ENCODE results near the gene PKNOX2. TPM values are rescaled to one million over a fixed set of nuclear protein-coding genes. Genes with fewer than 3 reads are reported as not detected.

PKNOX2 gene
- total and polyA plus RNA-seq, 10 donors = 0.80 to 8.9 (median 3.5) TPM

- intact Hi-C loops (cut with DNase I; ENCODE audit: low total_unique reads) = no loop called here
- Histone ChIP-seq H3K36me3 (no peaks in the 10 kb centered on the region), H3K4me1 (no peaks in the 10 kb centered on the region), H3K4me3 (no peak overlapping the region), H3K27ac (no peak overlapping the region), H3K27me3 (replicated peaks in 1 of 7) (peaks cover 0 to 12% (median 0%) of the 10 kb centered on the region in 7 donors), H3K9me3 (no peaks in the 10 kb centered on the region)
- peak in 2 of 11 experiments; percentile 13 to 17 for TF ChIP-seq CTCF (IDR thresholded peaks at IDR 0.05 in 8 of 11, conservative IDR thresholded peaks at IDR 0.05 in 3 of 11)
- no peak for TF ChIP-seq POLR2AphosphoS5 (IDR thresholded peaks at IDR 0.05)
- 29 to 40% (median 32%) methylated on average over 9 of the region's 9 CpGs for WGBS, 5 donors
- peak; percentile 12 for DNase-seq
Measured at GRCh38 chr11:125423247-125423849, 258.8 kb downstream of the PKNOX2 start.

- H3K27me3 ChIP-seq (replicated peaks in 1 of 7) = peaks cover 0 to 21% (median 0%) of the 10 kb centered on the region in 7 donors
- no peak for DNase-seq
- intact Hi-C loops (cut with DNase I; ENCODE audit: low total_unique reads) = no loop called here
- no peak for TF ChIP-seq POLR2A (IDR thresholded peaks at IDR 0.05)
- no peak for TF ChIP-seq POLR2AphosphoS5 (IDR thresholded peaks at IDR 0.05)
- no peak for TF ChIP-seq CTCF (IDR thresholded peaks at IDR 0.05 in 8 of 11, conservative IDR thresholded peaks at IDR 0.05 in 3 of 11)
- H3K4me3 ChIP-seq = no peak overlapping the region
- no peaks in the 10 kb centered on the region for H3K9me3 ChIP-seq
- no peaks in the 10 kb centered on the region for H3K36me3 ChIP-seq
- WGBS, 5 donors = 82 to 90% (median 88%) methylated on average over 8 to 9 of the region's 9 CpGs
- no peak overlapping the region for H3K27ac ChIP-seq
- no peaks in the 10 kb centered on the region for H3K4me1 ChIP-seq
Measured at GRCh38 chr11:125425601-125426000, 261.1 kb downstream of the PKNOX2 start.

GRCh38 chr11:125426818-125427528, 262.4 kb downstream of the PKNOX2 start:
- DNase-seq = no peak
- H3K27ac ChIP-seq = no peak overlapping the region
- WGBS, 5 donors = 74 to 84% (median 82%) methylated on average over 14 of the region's 14 CpGs
- intact Hi-C loops (cut with DNase I; ENCODE audit: low total_unique reads) = no loop called here
- no peak overlapping the region for H3K4me3 ChIP-seq
- no peaks in the 10 kb centered on the region for H3K9me3 ChIP-seq
- no peak for TF ChIP-seq CTCF (IDR thresholded peaks at IDR 0.05 in 8 of 11, conservative IDR thresholded peaks at IDR 0.05 in 3 of 11)
- H3K27me3 ChIP-seq (replicated peaks in 1 of 7) = peaks cover 0 to 17% (median 0%) of the 10 kb centered on the region in 7 donors
- no peaks in the 10 kb centered on the region for H3K4me1 ChIP-seq
- no peaks in the 10 kb centered on the region for H3K36me3 ChIP-seq

- Histone ChIP-seq H3K4me3 (no peak overlapping the region), H3K9me3 (no peaks in the 10 kb centered on the region), H3K4me1 (no peaks in the 10 kb centered on the region), H3K36me3 (no peaks in the 10 kb centered on the region), H3K27ac (no peak overlapping the region), H3K27me3 (replicated peaks in 1 of 7) (peaks cover 0 to 17% (median 0%) of the 10 kb centered on the region in 7 donors)
- 54 to 66% (median 61%) methylated on average over 10 to 11 of the region's 11 CpGs for WGBS, 5 donors
- intact Hi-C loops (cut with DNase I; ENCODE audit: low total_unique reads) = no loop called here
- no peak for DNase-seq
- no peak for TF ChIP-seq POLR2A (IDR thresholded peaks at IDR 0.05)
- TF ChIP-seq POLR2AphosphoS5 (IDR thresholded peaks at IDR 0.05) = no peak
- no peak for TF ChIP-seq CTCF (IDR thresholded peaks at IDR 0.05 in 8 of 11, conservative IDR thresholded peaks at IDR 0.05 in 3 of 11)
Measured at GRCh38 chr11:125428486-125429173, 264.1 kb downstream of the PKNOX2 start.
